WTC11 (cell line): Measurements from ENCODE around the gene ELAVL1. TPM values are rescaled to one million over a fixed set of nuclear protein-coding genes. Genes with fewer than 3 reads are reported as not detected.

Experiments
- ATAC-seq: fragments of 200-7000 bp; cut with Tn5 transposase; 2 replicates; pipeline ENCODE4 v1.10.0; 2021; ENCODE audit warnings: mild to moderate bottlenecking, moderate library complexity
- CTCF ChIA-PET: fragments of 300-600 bp; sonication (Branson Sonifier 250); formaldehyde crosslinking; loops from one replicate; lab custom pipeline; 2021; ENCODE audit warnings: antibody characterized with exemption; lab: Charles Lee
- POLR2A ChIA-PET: fragments of 350-600 bp; sonication (Branson Sonifier 250); formaldehyde crosslinking; loops from one replicate; lab custom pipeline; 2021; ENCODE audit warnings: antibody characterized with exemption; lab: Charles Lee
- DNase-seq: peaks from one replicate; pipeline ENCODE4 v3.0.0; 2021; ENCODE audit warnings: low spot score
- H3K27ac Mint-ChIP-seq: 2 replicates; pipeline ENCODE4 v1.8.0; 2021; ENCODE audit warnings: mixed read lengths
- H3K27me3 Mint-ChIP-seq: 2 replicates; pipeline ENCODE4 v1.8.0; 2021; ENCODE audit warnings: low read depth, mild to moderate bottlenecking, moderate library complexity, mixed read lengths
- H3K36me3 Mint-ChIP-seq: 2 replicates; pipeline ENCODE4 v1.8.0; 2021; ENCODE audit warnings: mixed read lengths
- H3K4me1 Mint-ChIP-seq: 2 replicates; pipeline ENCODE4 v1.8.0; 2022; ENCODE audit warnings: mixed read lengths
- H3K4me3 Mint-ChIP-seq: 2 replicates; pipeline ENCODE4 v1.8.0; 2021; ENCODE audit warnings: mild to moderate bottlenecking, moderate library complexity, mixed read lengths
- H3K9me3 Mint-ChIP-seq: 2 replicates; pipeline ENCODE4 v1.8.0; 2021; ENCODE audit warnings: mixed read lengths
- CREM ChIP-seq: sonication (generic); formaldehyde crosslinking; IDR thresholded peaks from 2 replicates; pipeline ENCODE4 v1.8.1; 2022; ENCODE audit warnings: mild to moderate bottlenecking, missing genetic modification reagents, moderate library complexity
- ELF4 ChIP-seq: sonication (generic); formaldehyde crosslinking; IDR thresholded peaks from 2 replicates; pipeline ENCODE4 v1.8.1; 2022; ENCODE audit warnings: low read depth, mild to moderate bottlenecking, moderate library complexity, missing genetic modification reagents
- EMX1 ChIP-seq: fragments of 250-450 bp; sonication (Bioruptor Pico); IDR thresholded peaks from 2 replicates; pipeline ENCODE4 v1.8.0; 2021; ENCODE audit warnings: mild to moderate bottlenecking
- ESRRA ChIP-seq: sonication (generic); formaldehyde crosslinking; IDR thresholded peaks from 2 replicates; pipeline ENCODE4 v1.8.1; 2022; ENCODE audit warnings: mild to moderate bottlenecking, missing genetic modification reagents, borderline replicate concordance
- FOXK1 ChIP-seq: sonication (generic); formaldehyde crosslinking; IDR thresholded peaks from 2 replicates; pipeline ENCODE4 v1.8.0; 2022; ENCODE audit warnings: mild to moderate bottlenecking, moderate library complexity, missing genetic modification reagents
- GTF2I ChIP-seq: fragments of 250-450 bp; sonication (Bioruptor Pico); conservative IDR thresholded peaks from 2 replicates; pipeline ENCODE4 v1.4.0; 2021; ENCODE audit warnings: mild to moderate bottlenecking
- NFATC4 ChIP-seq: fragments of 250-450 bp; sonication (Bioruptor Pico); IDR thresholded peaks from 2 replicates; pipeline ENCODE4 v1.9.0; 2021; ENCODE audit warnings: mild to moderate bottlenecking
- OVOL2 ChIP-seq: fragments of 250-450 bp; sonication (Bioruptor Pico); IDR thresholded peaks from 2 replicates; pipeline ENCODE4 v1.9.0; 2021; ENCODE audit warnings: mild to moderate bottlenecking, borderline replicate concordance
- RELA ChIP-seq: sonication (generic); formaldehyde crosslinking; IDR thresholded peaks from 2 replicates; pipeline ENCODE4 v1.8.1; 2022; ENCODE audit warnings: missing genetic modification reagents, mild to moderate bottlenecking, borderline replicate concordance
- RORB ChIP-seq: fragments of 250-450 bp; sonication (Bioruptor Pico); IDR thresholded peaks from 2 replicates; pipeline ENCODE4 v1.9.0; 2021; ENCODE audit warnings: mild to moderate bottlenecking
- SMAD3 ChIP-seq: sonication (generic); formaldehyde crosslinking; IDR thresholded peaks from 2 replicates; pipeline ENCODE4 v1.8.0; 2022; ENCODE audit warnings: missing genetic modification reagents, mild to moderate bottlenecking, borderline replicate concordance
- SP1 ChIP-seq: sonication (generic); formaldehyde crosslinking; conservative IDR thresholded peaks from 2 replicates; pipeline ENCODE4 v1.8.1; 2022; ENCODE audit warnings: missing genetic modification reagents
- ZNF317 ChIP-seq: sonication (generic); formaldehyde crosslinking; IDR thresholded peaks from 2 replicates; pipeline ENCODE4 v1.8.1; 2023; ENCODE audit warnings: low read depth, mild to moderate bottlenecking, moderate library complexity, missing genetic modification reagents, borderline replicate concordance
- ZNF416 ChIP-seq: fragments of 250-450 bp; sonication (Bioruptor Pico); IDR thresholded peaks from 2 replicates; pipeline ENCODE4 v1.9.0; 2021; ENCODE audit warnings: mild to moderate bottlenecking, inconsistent platforms
- total RNA-seq: library from RNA; stranded (reverse); gene quantifications from 3 replicates; pipeline ENCODE4 v1.2.3, GENCODE V29; 2021
- TF ChIP-seq, protein P1 (sequence below): fragments of 200-600 bp; IDR thresholded peaks from 2 replicates; pipeline ENCODE4 v1.8.0; 2022; ENCODE audit warnings: antibody characterized with exemption
- TF ChIP-seq, protein P2 (sequence below): sonication (generic); formaldehyde crosslinking; IDR thresholded peaks from 2 replicates; pipeline ENCODE4 v1.8.0; 2022; ENCODE audit warnings: mild to moderate bottlenecking, missing genetic modification reagents
- TF ChIP-seq, protein P3 (sequence below): sonication (generic); formaldehyde crosslinking; IDR thresholded peaks from 2 replicates; pipeline ENCODE4 v1.8.0; 2022; ENCODE audit warnings: missing genetic modification reagents
- TF ChIP-seq, protein P4 (sequence below): sonication (generic); formaldehyde crosslinking; IDR thresholded peaks from 2 replicates; pipeline ENCODE4 v1.8.1; 2023; ENCODE audit warnings: mild to moderate bottlenecking, missing genetic modification reagents, moderate library complexity
- TF ChIP-seq, protein P5 (sequence below): sonication (generic); formaldehyde crosslinking; conservative IDR thresholded peaks from 2 replicates; pipeline ENCODE4 v1.8.1; 2023; ENCODE audit warnings: mild to moderate bottlenecking, low read depth, missing genetic modification reagents, moderate library complexity
- TF ChIP-seq, protein P6 (sequence below): sonication (generic); formaldehyde crosslinking; IDR thresholded peaks from 2 replicates; pipeline ENCODE4 v1.8.0; 2023; ENCODE audit warnings: missing genetic modification reagents
- TF ChIP-seq, protein P7 (sequence below): sonication (generic); formaldehyde crosslinking; IDR thresholded peaks from 2 replicates; pipeline ENCODE4 v1.8.1; 2023; ENCODE audit warnings: mild to moderate bottlenecking, missing genetic modification reagents
- TF ChIP-seq, protein P8 (sequence below): sonication (generic); formaldehyde crosslinking; IDR thresholded peaks from 2 replicates; pipeline ENCODE4 v1.8.1; 2022; ENCODE audit warnings: mild to moderate bottlenecking, missing genetic modification reagents, moderate library complexity, borderline replicate concordance
- TF ChIP-seq, protein P9 (sequence below): sonication (generic); formaldehyde crosslinking; IDR thresholded peaks from 2 replicates; pipeline ENCODE4 v1.8.0; 2022; ENCODE audit warnings: mild to moderate bottlenecking, missing genetic modification reagents

ELAVL1 gene
- total RNA-seq, 1 experiment from 2014 or later, result 160 TPM

DNA sequence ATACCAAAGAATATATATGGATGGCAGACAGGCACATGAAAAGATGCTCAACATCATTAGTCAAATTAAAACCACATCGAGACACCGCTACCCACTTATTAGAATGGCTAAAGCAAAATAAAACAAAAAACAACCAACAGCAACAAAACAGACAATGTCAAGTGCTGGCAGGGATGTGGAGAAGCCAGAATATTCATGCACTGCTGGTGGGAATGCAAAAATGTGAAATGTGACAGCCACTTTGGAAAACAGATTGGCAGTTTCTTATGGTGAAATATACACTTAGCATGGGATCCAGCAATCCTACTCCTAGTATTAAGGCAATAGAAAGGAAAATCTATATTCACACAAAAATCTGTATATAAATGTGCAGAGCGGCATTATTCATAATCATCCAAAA lies 8.6 kb downstream of the ELAVL1 start:
- ChIA-PET CTCF (interaction anchor here (1.1 to 4.1 kb wide), 2 partner anchors 26 to 53 kb away, joined by 3 to 16 read pairs; partner anchors contain the start of gene TIMM44), POLR2A (no interaction called here)
- Mint-ChIP-seq H3K27me3 (no peaks in the 10 kb centered on the region), H3K4me3 (no peak overlapping the region), H3K9me3 (no peaks in the 10 kb centered on the region), H3K27ac (no peak overlapping the region), H3K4me1 (peaks cover 49% of the 10 kb centered on the region), H3K36me3 (peaks cover 19% of the 10 kb centered on the region)
- ATAC-seq (no peak), DNase-seq (no peak)
- TF ChIP-seq RELA (CRISPR knock-in tag) (no peak), ZNF317 (CRISPR knock-in tag) (no peak), CREM (no peak), EMX1 (CRISPR knock-in tag) (no peak), RORB (CRISPR knock-in tag) (no peak), ESRRA (no peak), ZNF416 (CRISPR knock-in tag) (no peak), SMAD3 (CRISPR knock-in tag) (no peak), SP1 (no peak)
- TF ChIP-seq, protein P1, sequence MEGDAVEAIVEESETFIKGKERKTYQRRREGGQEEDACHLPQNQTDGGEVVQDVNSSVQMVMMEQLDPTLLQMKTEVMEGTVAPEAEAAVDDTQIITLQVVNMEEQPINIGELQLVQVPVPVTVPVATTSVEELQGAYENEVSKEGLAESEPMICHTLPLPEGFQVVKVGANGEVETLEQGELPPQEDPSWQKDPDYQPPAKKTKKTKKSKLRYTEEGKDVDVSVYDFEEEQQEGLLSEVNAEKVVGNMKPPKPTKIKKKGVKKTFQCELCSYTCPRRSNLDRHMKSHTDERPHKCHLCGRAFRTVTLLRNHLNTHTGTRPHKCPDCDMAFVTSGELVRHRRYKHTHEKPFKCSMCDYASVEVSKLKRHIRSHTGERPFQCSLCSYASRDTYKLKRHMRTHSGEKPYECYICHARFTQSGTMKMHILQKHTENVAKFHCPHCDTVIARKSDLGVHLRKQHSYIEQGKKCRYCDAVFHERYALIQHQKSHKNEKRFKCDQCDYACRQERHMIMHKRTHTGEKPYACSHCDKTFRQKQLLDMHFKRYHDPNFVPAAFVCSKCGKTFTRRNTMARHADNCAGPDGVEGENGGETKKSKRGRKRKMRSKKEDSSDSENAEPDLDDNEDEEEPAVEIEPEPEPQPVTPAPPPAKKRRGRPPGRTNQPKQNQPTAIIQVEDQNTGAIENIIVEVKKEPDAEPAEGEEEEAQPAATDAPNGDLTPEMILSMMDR, result no peak
- TF ChIP-seq, protein P2, sequence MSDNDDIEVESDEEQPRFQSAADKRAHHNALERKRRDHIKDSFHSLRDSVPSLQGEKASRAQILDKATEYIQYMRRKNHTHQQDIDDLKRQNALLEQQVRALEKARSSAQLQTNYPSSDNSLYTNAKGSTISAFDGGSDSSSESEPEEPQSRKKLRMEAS (CRISPR knock-in tag), result no peak
- TF ChIP-seq, protein P3, sequence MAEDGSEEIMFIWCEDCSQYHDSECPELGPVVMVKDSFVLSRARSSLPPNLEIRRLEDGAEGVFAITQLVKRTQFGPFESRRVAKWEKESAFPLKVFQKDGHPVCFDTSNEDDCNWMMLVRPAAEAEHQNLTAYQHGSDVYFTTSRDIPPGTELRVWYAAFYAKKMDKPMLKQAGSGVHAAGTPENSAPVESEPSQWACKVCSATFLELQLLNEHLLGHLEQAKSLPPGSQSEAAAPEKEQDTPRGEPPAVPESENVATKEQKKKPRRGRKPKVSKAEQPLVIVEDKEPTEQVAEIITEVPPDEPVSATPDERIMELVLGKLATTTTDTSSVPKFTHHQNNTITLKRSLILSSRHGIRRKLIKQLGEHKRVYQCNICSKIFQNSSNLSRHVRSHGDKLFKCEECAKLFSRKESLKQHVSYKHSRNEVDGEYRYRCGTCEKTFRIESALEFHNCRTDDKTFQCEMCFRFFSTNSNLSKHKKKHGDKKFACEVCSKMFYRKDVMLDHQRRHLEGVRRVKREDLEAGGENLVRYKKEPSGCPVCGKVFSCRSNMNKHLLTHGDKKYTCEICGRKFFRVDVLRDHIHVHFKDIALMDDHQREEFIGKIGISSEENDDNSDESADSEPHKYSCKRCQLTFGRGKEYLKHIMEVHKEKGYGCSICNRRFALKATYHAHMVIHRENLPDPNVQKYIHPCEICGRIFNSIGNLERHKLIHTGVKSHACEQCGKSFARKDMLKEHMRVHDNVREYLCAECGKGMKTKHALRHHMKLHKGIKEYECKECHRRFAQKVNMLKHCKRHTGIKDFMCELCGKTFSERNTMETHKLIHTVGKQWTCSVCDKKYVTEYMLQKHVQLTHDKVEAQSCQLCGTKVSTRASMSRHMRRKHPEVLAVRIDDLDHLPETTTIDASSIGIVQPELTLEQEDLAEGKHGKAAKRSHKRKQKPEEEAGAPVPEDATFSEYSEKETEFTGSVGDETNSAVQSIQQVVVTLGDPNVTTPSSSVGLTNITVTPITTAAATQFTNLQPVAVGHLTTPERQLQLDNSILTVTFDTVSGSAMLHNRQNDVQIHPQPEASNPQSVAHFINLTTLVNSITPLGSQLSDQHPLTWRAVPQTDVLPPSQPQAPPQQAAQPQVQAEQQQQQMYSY (CRISPR knock-in tag), result no peak
- TF ChIP-seq, protein P4, sequence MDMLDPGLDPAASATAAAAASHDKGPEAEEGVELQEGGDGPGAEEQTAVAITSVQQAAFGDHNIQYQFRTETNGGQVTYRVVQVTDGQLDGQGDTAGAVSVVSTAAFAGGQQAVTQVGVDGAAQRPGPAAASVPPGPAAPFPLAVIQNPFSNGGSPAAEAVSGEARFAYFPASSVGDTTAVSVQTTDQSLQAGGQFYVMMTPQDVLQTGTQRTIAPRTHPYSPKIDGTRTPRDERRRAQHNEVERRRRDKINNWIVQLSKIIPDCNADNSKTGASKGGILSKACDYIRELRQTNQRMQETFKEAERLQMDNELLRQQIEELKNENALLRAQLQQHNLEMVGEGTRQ, result no peak

DNA sequence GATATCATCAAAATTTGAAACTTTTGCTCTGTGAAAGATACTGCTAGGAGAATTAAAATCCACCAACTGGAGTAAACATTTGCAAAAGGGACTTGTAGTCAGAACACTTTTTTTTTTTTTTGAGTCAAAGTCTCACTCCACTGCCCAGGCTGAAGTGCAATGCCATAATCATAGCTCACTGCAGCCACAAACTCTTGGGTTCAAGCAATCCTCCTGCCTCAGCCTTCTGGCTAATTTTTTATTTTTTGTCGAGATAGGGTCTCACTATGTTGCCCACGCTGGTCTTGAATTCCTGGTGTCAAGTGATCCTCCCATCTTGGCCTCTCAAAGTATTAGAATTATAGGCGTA lies 9.7 kb downstream of the ELAVL1 start:
- H3K4me1 Mint-ChIP-seq, result peaks cover 40% of the 10 kb centered on the region
- H3K4me3 Mint-ChIP-seq, result no peak overlapping the region
- ChIA-PET POLR2A (interaction anchor here (0.7 kb wide), 2 partner anchors 52 to 138 kb away, joined by 4 to 5 read pairs; no protein-coding TSS in a partner anchor), CTCF (interaction anchor here (0.6 to 4.1 kb wide), 5 partner anchors 25 to 1446 kb away, joined by 3 to 16 read pairs (median 4); partner anchors contain the start of gene TIMM44)
- H3K9me3 Mint-ChIP-seq, result no peaks in the 10 kb centered on the region
- DNase-seq (no peak), ATAC-seq (no peak)
- no peaks in the 10 kb centered on the region for H3K27me3 Mint-ChIP-seq
- peaks cover 18% of the 10 kb centered on the region for H3K36me3 Mint-ChIP-seq
- no peak overlapping the region for H3K27ac Mint-ChIP-seq
- TF ChIP-seq, protein P5, sequence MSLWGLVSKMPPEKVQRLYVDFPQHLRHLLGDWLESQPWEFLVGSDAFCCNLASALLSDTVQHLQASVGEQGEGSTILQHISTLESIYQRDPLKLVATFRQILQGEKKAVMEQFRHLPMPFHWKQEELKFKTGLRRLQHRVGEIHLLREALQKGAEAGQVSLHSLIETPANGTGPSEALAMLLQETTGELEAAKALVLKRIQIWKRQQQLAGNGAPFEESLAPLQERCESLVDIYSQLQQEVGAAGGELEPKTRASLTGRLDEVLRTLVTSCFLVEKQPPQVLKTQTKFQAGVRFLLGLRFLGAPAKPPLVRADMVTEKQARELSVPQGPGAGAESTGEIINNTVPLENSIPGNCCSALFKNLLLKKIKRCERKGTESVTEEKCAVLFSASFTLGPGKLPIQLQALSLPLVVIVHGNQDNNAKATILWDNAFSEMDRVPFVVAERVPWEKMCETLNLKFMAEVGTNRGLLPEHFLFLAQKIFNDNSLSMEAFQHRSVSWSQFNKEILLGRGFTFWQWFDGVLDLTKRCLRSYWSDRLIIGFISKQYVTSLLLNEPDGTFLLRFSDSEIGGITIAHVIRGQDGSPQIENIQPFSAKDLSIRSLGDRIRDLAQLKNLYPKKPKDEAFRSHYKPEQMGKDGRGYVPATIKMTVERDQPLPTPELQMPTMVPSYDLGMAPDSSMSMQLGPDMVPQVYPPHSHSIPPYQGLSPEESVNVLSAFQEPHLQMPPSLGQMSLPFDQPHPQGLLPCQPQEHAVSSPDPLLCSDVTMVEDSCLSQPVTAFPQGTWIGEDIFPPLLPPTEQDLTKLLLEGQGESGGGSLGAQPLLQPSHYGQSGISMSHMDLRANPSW (CRISPR knock-in tag), result no peak
- TF ChIP-seq GTF2I (CRISPR knock-in tag), result no peak
- no peak for TF ChIP-seq NFATC4 (CRISPR knock-in tag)
- TF ChIP-seq, protein P6, sequence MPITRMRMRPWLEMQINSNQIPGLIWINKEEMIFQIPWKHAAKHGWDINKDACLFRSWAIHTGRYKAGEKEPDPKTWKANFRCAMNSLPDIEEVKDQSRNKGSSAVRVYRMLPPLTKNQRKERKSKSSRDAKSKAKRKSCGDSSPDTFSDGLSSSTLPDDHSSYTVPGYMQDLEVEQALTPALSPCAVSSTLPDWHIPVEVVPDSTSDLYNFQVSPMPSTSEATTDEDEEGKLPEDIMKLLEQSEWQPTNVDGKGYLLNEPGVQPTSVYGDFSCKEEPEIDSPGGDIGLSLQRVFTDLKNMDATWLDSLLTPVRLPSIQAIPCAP, result no peak
- TF ChIP-seq ELF4 (CRISPR knock-in tag), result no peak
- TF ChIP-seq, protein P7, sequence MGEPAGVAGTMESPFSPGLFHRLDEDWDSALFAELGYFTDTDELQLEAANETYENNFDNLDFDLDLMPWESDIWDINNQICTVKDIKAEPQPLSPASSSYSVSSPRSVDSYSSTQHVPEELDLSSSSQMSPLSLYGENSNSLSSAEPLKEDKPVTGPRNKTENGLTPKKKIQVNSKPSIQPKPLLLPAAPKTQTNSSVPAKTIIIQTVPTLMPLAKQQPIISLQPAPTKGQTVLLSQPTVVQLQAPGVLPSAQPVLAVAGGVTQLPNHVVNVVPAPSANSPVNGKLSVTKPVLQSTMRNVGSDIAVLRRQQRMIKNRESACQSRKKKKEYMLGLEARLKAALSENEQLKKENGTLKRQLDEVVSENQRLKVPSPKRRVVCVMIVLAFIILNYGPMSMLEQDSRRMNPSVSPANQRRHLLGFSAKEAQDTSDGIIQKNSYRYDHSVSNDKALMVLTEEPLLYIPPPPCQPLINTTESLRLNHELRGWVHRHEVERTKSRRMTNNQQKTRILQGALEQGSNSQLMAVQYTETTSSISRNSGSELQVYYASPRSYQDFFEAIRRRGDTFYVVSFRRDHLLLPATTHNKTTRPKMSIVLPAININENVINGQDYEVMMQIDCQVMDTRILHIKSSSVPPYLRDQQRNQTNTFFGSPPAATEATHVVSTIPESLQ (CRISPR knock-in tag), result no peak
- TF ChIP-seq OVOL2, result no peak
- TF ChIP-seq, protein P8, sequence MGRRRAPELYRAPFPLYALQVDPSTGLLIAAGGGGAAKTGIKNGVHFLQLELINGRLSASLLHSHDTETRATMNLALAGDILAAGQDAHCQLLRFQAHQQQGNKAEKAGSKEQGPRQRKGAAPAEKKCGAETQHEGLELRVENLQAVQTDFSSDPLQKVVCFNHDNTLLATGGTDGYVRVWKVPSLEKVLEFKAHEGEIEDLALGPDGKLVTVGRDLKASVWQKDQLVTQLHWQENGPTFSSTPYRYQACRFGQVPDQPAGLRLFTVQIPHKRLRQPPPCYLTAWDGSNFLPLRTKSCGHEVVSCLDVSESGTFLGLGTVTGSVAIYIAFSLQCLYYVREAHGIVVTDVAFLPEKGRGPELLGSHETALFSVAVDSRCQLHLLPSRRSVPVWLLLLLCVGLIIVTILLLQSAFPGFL, result no peak
- TF ChIP-seq, protein P9, sequence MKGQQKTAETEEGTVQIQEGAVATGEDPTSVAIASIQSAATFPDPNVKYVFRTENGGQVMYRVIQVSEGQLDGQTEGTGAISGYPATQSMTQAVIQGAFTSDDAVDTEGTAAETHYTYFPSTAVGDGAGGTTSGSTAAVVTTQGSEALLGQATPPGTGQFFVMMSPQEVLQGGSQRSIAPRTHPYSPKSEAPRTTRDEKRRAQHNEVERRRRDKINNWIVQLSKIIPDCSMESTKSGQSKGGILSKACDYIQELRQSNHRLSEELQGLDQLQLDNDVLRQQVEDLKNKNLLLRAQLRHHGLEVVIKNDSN (CRISPR knock-in tag), result no peak
- no peak for TF ChIP-seq FOXK1 (CRISPR knock-in tag)
